ENCODE data around the gene ACTRT2.

GRCh38 chr1:3022511-3022973 lies 1.3 kb downstream of the ACTRT2 start:
- TF ChIP-seq CTCF (IDR thresholded peaks at IDR 0.05), result no peak
- TF ChIP-seq EZH2 (IDR thresholded peaks at IDR 0.05; ENCODE audit: borderline replicate concordance, insufficient read depth, low read depth, low read length, poor library complexity, severe bottlenecking), result no peak
